Stimulated activated CD8-positive, alpha-beta memory T cell treated with anti-CD3 and anti-CD28 coated beads, Interleukin-15, amount 100 ng/mL, for 48 hours (primary cell): ENCODE results near the gene CLEC10A.

Experiments
- DNase-seq, 2 donors: peaks; one replicate each; pipeline ENCODE4 v3.0.0-alpha.2; 2020; ENCODE audit warnings: low read depth in 2 of 2

CLEC10A gene

DNA sequence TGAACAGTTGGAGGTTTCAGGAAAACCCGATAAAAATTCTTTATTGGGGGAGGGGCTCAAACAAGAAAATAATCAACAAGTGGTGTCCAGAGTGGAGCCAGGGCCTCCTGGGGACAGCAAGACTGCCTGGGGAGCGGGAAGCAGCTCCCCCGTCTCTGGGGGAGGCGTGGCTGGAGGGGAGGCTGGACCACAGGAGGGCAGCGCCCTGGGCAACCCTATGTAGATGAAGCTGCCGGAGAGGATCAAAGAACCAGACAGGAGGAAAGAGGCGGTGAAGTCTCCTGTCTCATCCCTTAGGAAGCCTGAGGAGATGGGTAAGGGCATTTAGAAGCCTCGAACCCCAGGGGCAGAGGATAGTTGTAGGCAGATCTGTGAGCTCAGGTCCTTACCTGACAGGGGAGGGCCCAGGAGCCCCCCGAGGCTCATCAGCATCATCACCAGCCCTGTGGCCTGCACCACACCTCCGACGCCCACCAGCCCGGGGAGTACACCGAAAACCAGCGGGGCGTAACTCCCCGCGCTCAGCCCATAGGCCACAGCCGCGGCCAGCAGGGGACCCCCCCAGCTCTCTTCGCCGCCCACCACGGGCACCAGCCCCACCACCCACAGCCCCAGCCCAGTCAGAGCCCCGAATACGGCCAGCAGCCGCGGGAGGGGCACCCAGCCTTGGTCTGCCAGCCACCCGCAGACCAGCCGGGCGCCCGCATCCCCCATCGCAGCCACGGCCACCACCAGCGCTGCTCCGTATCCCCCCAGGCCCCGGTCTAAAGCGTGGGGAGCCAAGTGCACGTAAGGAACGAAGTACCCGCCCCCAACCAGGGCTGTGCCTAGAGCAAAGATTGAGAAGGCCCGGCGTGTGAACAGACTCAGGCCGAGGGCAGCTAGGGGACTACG is 38.2 kb downstream of the CLEC10A start:
- no peak for DNase-seq

DNA sequence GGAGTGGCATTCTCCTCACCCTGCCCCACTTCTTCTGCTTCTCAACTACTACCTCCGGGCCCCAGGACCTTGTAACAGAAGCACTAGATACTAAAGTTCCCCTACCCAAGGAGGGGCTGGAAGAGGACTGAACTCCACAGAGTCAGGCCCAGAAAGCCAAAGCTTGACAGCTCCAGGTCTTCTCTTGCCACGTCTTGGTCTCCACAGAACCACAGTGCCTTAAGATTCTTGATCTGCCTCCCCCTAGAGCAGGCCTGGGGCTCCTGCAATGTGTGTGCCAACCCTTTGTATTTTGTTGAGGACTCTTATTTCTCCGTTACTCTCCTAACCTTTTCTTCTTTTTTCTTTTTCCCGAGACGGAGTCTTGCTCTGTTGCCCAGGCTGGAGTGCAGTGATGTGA is 40.2 kb downstream of the CLEC10A start:
- no peak for DNase-seq

DNA sequence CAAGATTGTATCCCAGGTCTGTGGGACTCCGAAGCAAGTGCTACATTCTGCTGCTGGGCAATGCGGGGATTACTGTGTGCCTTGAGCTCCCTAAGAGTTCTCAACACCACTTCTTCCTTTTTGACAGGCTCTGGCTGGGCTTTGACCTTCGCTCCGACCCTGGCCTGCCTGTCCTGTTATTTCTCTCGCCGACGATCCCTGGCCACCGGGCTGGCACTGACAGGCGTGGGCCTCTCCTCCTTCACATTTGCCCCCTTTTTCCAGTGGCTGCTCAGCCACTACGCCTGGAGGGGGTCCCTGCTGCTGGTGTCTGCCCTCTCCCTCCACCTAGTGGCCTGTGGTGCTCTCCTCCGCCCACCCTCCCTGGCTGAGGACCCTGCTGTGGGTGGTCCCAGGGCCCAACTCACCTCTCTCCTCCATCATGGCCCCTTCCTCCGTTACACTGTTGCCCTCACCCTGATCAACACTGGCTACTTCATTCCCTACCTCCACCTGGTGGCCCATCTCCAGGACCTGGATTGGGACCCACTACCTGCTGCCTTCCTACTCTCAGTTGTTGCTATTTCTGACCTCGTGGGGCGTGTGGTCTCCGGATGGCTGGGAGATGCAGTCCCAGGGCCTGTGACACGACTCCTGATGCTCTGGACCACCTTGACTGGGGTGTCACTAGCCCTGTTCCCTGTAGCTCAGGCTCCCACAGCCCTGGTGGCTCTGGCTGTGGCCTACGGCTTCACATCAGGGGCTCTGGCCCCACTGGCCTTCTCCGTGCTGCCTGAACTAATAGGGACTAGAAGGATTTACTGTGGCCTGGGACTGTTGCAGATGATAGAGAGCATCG is 41.8 kb downstream of the CLEC10A start:
- DNase-seq, result no peak

DNA sequence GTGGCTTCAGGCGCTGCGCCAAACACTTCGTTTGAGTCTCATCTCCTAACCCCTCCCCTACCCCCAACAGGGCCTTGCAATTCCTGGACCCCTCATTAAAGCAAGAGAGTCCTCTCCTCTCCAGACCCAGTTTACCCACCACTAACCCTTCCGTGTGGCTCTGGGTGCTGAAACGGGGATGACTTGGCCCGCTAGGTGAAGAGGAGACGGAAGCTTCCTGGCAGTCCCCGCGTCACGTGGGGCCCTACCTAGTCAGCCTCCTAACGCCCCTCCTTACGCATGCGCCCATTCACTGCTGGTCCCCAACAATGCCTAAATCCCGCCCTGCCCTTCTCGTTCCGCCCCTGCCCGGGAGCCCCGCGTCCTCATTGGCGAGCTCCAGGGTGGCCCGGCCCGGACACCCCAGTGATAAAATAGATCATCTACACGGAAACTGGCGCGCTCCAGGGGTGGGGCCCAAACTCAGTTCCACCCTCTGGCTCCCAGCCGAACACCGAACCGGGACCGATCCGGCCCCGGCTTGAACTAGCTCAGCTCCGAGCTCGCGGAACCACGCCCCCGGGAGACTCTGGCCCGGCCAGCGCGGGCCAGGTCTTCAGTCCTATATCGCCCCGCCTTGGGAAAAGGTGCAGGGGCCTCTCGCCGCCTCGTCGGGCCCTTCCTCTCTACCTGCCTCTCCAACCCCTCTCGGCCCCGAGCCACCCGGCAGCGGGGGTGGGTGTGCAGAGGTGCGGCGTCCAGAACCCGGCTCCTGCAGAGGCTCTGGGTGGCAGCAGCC is 44.3 kb downstream of the CLEC10A start, which contains the start of gene SLC16A13:
Gene SLC16A13 (plus strand): TSS at position 425 of the 778 bp plus-strand sequence. CDS start 368 bp downstream, outside the sequence.
- peak; percentile 97 to 98 for DNase-seq

DNA sequence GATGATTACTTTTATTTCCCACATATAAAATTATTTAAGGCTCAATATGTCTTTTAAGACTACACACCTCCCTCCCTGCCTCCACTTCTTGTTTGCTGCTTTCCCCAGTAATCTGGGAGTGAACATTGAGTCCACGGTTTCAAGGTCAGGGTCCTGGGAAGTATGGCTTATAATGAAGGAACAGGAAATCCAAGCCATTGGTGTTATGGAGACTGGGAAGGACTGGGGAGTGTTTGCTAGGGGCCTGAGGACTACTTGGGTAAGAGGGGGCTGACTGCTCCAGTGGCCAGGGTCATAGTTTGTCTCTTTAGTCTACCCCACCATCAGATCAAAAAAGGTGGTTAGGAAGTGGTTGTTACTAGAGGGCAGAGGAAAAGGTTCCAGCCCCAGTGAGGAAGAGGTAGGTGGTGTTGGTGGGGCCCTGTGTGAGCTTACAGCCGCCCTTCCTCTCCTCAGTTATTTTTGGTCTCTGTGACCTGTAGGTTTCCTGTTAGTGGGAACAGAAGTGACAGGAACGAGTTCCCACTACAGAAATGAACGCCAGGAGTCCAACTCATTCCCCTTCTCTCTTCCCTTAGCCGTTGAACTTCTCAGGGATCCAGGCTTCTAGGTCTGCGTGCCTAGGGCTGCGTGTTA is 45.0 kb downstream of the CLEC10A start:
- DNase-seq, result no peak

DNA sequence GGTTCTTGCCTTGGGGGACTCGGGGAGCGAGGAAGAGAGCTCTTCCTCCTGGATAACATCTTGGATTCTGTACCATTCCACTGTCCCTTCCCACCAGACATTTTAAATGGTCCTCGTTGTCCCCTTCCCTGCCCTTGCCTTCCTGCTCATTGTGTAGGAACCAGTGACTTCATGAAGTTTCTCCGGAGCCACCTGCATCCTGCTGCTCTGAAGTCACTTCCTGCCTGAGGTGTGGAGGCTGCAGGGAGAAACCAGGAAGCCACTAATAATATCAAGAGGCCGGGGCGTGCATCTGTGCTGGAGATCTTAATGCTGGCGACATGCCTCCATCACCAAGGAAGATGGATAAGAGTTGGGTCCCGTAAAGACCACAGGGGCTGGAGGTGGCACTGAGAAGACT is 50.4 kb downstream of the CLEC10A start:
- no peak for DNase-seq

DNA sequence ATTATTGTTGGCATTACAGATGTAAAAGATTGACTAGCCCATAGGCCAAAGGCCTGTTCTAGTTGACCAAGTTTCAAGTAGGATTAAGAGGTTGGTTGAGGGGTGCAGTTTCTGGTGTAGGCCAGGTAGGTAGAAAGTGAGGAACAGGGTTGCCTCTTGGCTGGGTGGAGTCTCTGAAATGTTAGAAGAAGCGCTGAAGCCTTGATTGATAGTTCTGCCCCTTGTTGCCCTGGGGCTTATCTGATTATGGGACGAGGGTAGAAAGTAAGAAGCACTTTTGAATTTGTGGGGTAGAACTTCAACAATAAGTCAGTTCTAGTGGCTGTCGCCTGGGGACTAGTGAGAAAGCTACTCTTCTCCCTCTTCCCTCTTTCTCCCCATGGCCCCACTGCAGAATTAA is 51.0 kb downstream of the CLEC10A start:
- DNase-seq, result no peak

DNA sequence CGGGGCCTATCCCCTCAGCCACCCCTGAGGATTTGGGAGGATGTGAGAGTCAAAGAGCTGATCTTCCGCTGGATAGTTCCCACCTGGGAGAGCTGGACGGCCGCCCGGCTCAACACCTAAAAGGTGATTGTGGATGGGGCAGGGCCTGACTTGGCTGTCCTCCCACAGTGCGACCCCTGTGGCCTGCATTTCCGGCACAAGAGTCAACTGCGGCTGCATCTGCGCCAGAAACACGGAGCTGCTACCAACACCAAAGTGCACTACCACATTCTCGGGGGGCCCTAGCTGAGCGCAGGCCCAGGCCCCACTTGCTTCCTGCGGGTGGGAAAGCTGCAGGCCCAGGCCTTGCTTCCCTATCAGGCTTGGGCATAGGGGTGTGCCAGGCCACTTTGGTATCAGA is 52.7 kb downstream of the CLEC10A start:
- no peak for DNase-seq

DNA sequence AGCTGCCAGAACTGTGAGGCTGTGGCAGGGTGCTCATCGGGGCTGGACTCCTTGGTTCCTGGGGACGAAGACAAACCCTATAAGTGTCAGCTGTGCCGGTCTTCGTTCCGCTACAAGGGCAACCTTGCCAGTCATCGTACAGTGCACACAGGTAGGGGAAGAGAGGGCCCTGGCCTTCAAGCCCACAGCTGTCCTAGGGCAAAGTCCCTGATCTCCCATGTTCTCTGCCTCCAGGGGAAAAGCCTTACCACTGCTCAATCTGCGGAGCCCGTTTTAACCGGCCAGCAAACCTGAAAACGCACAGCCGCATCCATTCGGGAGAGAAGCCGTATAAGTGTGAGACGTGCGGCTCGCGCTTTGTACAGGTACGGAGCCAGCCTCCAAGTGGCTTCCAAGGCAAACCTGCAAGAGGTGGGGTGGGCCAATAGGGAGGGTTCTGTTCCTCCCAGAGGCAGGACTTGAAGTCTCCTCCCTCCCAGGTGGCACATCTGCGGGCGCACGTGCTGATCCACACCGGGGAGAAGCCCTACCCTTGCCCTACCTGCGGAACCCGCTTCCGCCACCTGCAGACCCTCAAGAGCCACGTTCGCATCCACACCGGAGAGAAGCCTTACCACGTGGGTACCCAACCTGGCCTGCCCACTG is 53.5 kb downstream of the CLEC10A start:
- DNase-seq, result no peak

DNA sequence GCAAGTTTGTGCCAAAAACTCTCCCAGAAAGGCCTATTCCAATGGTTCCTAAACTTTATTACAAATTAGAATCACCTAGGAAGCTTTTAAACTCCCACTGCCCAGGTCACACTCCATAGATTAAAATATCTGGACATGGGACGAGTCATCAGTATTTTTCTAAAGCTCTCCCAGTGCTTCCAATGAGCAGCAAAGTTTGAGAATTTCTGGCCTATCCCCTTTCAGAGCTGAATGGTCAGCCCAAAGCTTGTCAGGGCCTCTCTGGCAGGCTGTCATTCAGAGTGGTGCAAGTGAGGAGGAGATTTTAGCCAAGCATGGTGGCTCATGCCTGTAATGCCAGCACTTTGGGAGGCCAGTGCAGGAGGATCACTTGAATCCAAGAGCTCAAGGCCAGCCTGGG is 54.8 kb downstream of the CLEC10A start:
- DNase-seq, result no peak
